ENCODE data around the gene C2orf76.

Gene C2orf76

DNA sequence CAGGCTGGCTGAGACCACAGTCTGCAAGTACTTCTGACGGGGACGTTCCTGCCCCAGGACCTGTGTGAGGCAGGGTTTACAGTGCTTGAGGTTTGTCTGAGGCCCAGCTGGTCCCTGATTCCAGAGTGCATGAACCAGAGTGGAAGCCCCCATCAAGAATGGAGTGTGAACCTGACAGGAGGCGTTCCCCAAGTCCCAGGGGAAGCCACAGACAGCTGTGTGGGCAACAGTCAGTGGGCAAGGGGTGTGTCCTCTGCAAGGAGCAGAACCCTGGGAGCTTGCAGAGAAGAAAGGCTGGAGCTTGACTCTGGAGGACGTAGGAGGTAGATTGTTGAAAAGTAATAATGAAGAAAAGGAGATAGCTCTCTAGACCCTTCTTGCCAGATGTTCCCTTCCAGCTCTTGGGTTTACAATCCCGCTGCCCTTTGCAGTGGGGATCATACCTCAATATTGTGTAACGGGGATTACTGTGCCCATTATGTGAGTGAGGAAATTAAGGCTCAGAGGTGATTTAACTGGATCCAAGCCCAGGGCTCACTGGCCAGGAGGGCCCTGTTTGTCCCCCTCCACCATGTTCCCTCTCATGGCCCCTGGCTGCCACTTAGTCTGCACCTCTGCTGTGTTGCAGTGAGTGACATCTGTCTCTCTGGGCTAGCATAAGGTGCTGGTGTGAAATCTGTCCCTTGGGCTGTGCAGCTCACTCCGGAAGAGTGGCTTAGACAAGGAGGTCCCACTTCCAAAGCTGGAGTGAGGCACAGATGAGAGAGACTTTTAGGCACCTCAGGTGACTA, 6.3 kb upstream of the C2orf76 start:
- no peak for DNase-seq (ENCODE audit: extremely low read depth, low read depth)
- TF ChIP-seq, protein P1, sequence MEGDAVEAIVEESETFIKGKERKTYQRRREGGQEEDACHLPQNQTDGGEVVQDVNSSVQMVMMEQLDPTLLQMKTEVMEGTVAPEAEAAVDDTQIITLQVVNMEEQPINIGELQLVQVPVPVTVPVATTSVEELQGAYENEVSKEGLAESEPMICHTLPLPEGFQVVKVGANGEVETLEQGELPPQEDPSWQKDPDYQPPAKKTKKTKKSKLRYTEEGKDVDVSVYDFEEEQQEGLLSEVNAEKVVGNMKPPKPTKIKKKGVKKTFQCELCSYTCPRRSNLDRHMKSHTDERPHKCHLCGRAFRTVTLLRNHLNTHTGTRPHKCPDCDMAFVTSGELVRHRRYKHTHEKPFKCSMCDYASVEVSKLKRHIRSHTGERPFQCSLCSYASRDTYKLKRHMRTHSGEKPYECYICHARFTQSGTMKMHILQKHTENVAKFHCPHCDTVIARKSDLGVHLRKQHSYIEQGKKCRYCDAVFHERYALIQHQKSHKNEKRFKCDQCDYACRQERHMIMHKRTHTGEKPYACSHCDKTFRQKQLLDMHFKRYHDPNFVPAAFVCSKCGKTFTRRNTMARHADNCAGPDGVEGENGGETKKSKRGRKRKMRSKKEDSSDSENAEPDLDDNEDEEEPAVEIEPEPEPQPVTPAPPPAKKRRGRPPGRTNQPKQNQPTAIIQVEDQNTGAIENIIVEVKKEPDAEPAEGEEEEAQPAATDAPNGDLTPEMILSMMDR (IDR thresholded peaks at IDR 0.05; ENCODE audit: low read depth, low read length), result no peak

DNA sequence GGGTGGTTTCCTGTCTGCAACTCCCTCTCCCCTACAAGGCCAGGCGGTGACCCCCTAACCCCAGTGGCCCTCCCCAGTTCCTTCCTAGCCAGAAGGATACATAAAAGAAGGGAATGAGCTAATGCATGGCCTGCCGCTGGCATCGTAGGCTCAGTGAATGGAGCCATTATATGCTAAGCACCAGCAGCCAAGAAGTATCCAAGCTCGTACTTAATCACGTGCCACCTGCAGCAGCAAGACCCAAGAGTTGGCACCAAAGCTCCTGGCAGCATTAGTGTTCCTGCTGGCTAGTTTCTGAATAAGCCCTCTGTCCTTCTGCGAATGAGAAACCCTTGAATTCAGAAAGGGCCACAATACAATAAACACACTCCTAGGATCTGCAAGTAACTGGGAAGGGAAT, 4.5 kb upstream of the C2orf76 start:
- no peak for DNase-seq (ENCODE audit: extremely low read depth, low read depth)
- TF ChIP-seq, protein P1 (IDR thresholded peaks at IDR 0.05; ENCODE audit: low read depth, low read length), result no peak

DNA sequence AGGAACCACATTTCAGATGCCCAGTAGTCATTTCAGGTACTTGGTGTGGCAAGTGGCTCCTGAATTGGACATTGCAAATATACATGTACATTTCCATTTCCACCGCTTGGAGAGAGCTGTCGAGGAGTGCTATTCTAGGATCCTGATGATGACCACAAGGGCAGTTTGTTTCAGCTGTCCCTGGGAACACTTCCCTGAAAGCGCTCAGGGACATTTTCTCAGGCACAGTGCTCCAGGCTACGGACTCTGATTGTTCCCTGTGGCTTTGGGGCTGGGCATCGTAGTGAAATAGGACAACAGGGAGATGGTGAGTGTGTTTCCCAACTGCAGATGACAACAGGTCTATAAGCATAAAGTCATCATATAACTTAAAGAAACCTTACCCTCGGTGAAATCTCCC, 3.2 kb upstream of the C2orf76 start:
- DNase-seq (ENCODE audit: extremely low read depth, low read depth), result no peak
- TF ChIP-seq, protein P1 (IDR thresholded peaks at IDR 0.05; ENCODE audit: low read depth, low read length), result no peak

DNA sequence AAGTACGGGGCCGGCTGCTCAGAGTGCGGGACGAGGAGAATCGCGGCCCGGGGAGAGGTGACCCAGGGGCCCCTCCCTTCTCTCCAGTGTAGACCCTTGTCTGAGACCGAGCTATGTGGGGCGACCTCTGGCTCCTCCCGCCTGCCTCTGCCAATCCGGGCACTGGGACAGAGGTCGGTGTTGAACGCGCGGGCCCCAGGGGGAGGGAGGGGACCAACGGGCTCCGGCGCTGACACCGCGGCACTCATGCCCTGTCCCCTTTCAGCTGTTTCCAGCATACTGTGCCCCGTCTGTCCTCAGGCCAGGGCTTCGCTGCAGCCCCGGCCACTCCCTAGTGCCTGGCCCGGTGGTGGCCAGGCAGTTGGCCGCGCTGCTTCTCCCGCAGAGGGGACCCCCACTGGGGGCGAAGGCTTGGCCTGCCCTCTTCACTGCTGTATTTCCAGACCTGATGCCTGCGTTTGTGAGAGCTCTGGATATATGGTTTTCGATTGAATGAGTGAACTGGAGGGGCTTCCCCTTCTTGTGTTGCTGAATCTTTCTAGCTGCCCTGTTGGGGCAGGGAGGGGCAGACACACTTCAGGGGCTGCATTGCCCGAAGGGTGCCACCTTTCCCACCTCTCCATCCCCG, 952 bp upstream of the C2orf76 start:
- TF ChIP-seq, protein P1 (IDR thresholded peaks at IDR 0.05; ENCODE audit: low read depth, low read length), result no peak
- DNase-seq (ENCODE audit: extremely low read depth, low read depth), result no peak

DNA sequence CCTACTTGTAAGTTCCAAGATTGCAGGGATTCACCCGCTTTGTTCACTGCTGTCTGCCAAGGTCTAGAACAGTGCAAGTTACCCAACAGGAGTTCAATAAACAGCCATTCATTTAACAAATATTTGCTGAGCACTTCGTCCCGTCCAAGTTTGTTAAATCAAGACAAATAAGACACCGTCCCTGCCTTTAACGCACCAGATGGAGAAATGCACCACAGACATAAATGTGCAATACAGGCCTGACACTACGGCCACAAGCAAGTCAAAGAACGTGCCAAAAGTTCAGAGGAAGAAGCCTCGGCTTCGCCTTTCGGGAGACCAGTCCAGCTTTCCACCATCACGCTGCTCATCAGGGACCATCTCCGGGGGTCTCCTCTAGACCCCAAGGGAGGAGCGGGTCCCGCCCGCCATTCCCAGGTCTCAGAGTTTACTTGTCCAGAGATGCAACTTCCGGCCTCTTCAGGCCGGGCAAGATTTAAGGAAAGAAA, 429 bp downstream of the C2orf76 start:
- TF ChIP-seq, protein P1 (IDR thresholded peaks at IDR 0.05; ENCODE audit: low read depth, low read length), result no peak
- no peak for DNase-seq (ENCODE audit: extremely low read depth, low read depth)

DNA sequence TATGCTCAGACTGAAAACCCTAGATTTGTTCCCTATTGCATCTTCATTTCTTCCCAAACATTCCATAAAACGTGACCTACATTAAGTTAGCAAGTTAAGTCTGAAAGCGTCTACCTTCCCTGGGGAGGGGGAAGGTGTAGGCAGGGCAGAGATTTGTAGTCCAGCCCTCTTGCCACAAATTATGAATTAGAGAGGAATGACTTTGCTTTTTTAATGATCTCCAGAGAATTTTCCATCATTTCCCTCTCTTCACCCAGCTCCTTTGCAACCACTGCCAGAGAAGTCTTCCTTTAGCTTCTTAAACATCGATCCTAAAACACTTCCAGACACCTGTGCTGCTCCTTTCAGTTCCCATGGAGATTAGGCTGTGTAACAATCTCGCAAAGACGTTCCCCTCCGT, 1.2 kb downstream of the C2orf76 start:
- no peak for DNase-seq (ENCODE audit: extremely low read depth, low read depth)
- TF ChIP-seq, protein P1 (IDR thresholded peaks at IDR 0.05; ENCODE audit: low read depth, low read length), result no peak

DNA sequence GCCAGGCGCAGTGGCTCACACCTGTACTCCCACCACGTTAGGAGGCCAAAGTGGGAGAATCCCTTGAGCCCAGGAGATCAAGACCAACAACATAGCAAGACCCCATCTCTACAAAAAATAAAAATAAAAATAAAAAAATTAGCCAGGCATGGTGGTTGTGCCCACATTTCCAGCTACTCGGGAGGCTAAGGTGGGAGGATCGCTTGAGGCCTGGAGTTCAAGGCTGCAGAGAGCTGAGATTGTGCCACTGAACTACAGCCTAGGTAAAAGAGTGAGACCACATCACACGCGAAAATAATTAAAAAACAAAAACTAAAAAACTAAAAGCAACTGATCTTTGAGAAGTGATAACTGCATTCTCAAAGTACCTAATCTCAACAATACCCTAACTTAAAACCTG, 1.8 kb downstream of the C2orf76 start:
- no peak for DNase-seq (ENCODE audit: extremely low read depth, low read depth)
- TF ChIP-seq, protein P1 (IDR thresholded peaks at IDR 0.05; ENCODE audit: low read depth, low read length), result no peak

Measured in AG09319 (cell line).